Activated T-helper 1 cell treated with anti-CD3 and anti-CD28 coated beads, Interleukin-2, amount 50 U/mL, for 16 hours (primary cell): ENCODE results near the gene WNK1.
"Not testable (repeated sequence)": the region's sequence is repeated elsewhere in the genome, so short reads cannot be mapped to it uniquely, and the experiment has no call there.

ENCODE experiments used
- DNase-seq, 2 donors: peaks; one replicate each; pipeline ENCODE4 v3.0.0-alpha.2; 2020; ENCODE audit warnings: low read depth in 1 of 2, low spot score in 1 of 2

The WNK1 gene

GRCh38 chr12:751999-752694, at the start of gene WNK1:
Gene WNK1 (plus strand): TSS chr12:752579. CDS start chr12:753566, 987 bp downstream.
- peak; percentile 94 to 97 for DNase-seq

- no peak for DNase-seq
These were observed 47.7 kb upstream of the WNK1 start for GRCh38 chr12:704516-705242.

- not testable (repeated sequence) for DNase-seq
These were observed 44.3 kb upstream of the WNK1 start for GRCh38 chr12:708084-708483.

GRCh38 chr12:709455-710020, 42.8 kb upstream of the WNK1 start:
- DNase-seq: no peak

- DNase-seq: no peak
These were observed 40.1 kb upstream of the WNK1 start for GRCh38 chr12:712172-712863.

- DNase-seq: no peak
These were observed 39.0 kb upstream of the WNK1 start for GRCh38 chr12:713281-713875.

GRCh38 chr12:716506-716905, 35.9 kb upstream of the WNK1 start:
- DNase-seq: peak in 1 of 2 donors; percentile 9

- DNase-seq: no peak
These were observed 33.6 kb upstream of the WNK1 start for GRCh38 chr12:718756-719102.

- no peak for DNase-seq
These were observed 32.0 kb upstream of the WNK1 start for GRCh38 chr12:720231-720941.

- no peak for DNase-seq
These were observed 28.1 kb upstream of the WNK1 start for GRCh38 chr12:724194-724855.

- no peak for DNase-seq
These were observed 27.3 kb upstream of the WNK1 start for GRCh38 chr12:725076-725475.

- DNase-seq: no peak
These were observed 25.9 kb upstream of the WNK1 start for GRCh38 chr12:726281-727140.

GRCh38 chr12:727321-727720, 25.1 kb upstream of the WNK1 start:
- DNase-seq: no peak

GRCh38 chr12:728781-729180, 23.6 kb upstream of the WNK1 start:
- DNase-seq: no peak

- no peak for DNase-seq
These were observed 23.2 kb upstream of the WNK1 start for GRCh38 chr12:729221-729620.

GRCh38 chr12:730550-730949, 21.8 kb upstream of the WNK1 start:
- DNase-seq: no peak

GRCh38 chr12:737122-737739, 15.1 kb upstream of the WNK1 start:
- DNase-seq: no peak

- no peak for DNase-seq
These were observed 13.7 kb upstream of the WNK1 start for GRCh38 chr12:738712-739111.

- no peak for DNase-seq
These were observed 13.0 kb upstream of the WNK1 start for GRCh38 chr12:739349-739748.
